GM18519 (cell line): ENCODE results near the gene SMC6.
A peak's percentile ranks its signal among the peaks of the same experiment; 100 is the strongest.

Experiments
- ATAC-seq: cut with Tn5 transposase; IDR thresholded peaks from one replicate; pipeline ENCODE4 v1.9.1; 2021; ENCODE audit warnings: mild to moderate bottlenecking, moderate library complexity; ENCODE audit not compliant: unreplicated experiment, low FRiP score

The SMC6 gene

DNA sequence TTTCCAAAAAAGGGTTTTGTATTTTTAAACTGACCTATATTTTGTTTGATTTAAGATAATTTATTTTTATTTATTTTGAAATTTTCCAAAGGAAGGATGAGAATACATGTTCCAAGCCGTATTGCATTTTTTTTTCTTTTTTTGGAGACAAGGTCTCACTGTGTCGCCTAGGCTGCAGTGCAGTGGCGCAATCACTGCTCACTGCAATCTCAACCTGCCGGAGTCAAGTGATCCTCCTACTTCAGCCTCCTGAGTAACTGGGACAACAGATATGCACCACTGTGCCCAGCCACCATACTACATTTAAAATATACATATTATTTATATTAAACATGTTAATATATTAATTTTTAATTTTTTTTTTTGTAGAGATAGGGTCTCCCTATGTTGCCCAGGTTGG is 15.3 kb upstream of the SMC6 start:
- no peak for ATAC-seq

DNA sequence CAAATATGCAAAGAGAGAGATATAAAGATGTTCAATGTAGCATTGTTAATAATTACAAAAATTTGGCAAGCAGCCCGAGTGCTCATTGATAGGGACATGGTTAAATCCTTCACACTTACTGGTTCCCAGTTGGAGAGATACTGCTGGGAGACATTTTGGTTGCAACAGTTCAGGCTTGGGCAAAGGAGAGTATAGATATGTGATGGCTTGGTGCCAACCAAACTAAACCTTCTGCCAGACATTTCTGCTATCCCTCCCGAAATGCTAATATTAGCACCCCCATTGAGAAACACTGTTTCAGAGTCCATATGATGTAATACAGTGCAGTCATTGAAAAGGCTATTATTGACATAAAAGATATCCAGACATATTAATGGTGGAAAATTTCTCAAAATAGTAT is 11.8 kb upstream of the SMC6 start:
- no peak for ATAC-seq

DNA sequence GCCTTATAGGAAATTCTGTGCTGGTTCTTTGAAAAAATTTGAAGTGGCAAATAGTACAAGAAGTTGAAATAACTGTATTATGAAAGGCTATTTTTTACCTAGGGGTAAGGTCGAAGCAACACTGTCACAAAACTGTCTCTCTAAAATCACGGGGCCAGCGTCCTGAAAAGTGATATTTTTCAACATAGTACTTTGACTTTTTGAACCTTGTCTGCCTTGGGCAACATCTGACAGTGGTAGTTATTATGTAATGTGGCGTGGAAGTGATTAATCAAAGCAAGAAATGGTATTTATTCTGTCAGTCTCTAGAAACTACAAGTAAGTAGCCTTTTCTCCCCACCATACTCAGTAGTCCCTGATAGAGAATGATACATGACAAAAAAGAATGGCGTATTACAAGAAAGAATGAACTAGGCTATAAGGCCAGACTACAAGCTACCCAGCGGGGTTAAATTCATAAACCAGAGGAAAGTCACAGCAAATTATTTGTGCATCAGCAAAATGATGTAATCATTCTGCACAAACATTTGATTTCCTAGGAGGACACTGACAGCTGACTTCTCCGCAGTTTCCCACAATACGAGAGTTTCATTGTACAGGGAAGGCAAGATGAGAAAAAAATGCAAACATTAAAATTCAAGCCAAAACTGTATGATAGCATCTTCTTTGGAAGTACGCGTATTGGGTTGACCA is 10.2 kb upstream of the SMC6 start:
- no peak for ATAC-seq

DNA sequence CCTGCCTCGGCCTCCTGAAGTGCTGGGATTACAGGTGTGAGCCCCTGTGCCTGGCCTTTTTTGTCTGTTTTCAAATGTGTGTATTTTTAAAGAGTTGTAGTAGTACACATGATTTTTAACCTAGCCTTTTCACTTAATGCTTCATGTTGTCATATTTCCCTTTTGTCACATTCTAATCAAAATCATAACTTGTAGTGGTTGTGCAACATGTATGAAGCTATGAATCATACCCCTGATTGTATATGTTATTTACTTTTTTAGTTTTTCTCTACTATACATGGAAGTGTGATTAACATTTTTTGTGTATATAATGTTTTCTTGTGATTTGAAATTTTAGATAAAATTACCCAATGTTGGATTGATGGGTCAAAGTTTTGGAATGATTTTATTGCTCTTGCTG is 8.8 kb upstream of the SMC6 start:
- ATAC-seq: no peak

DNA sequence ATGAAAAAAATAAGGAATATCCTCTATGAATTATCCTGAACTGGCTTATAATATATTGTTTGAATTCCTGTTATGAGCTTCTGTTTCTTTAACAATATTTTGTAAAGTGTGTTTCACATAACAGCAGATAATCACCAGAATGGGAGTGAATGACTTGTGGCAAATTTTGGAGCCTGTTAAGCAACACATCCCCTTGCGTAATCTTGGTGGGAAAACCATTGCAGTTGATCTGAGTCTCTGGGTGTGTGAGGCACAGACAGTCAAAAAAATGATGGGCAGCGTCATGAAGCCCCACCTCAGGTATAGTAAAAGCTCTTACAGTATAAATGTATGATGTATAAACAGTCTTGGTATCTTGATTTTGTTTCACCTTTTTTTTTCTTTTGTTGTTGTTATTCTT is 6.2 kb upstream of the SMC6 start:
- ATAC-seq: no peak

DNA sequence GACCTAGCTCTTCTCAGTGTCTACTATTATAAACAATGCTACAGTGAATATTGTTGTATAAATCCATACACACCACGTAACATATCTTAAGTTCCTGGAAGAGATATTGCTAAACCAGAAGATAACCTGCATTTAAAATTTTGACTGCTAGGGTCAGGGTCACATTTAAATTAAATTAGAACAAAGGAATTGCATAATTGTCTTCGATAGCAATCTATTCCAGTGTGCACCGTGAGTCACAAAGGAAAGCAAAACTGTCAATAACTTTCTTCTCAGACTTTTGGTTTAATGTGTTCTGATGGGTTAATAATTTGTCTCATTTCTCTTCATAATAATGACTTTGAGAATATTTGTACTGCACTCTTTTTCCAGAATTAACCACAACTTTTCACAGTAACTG is 4.5 kb upstream of the SMC6 start:
- no peak for ATAC-seq

DNA sequence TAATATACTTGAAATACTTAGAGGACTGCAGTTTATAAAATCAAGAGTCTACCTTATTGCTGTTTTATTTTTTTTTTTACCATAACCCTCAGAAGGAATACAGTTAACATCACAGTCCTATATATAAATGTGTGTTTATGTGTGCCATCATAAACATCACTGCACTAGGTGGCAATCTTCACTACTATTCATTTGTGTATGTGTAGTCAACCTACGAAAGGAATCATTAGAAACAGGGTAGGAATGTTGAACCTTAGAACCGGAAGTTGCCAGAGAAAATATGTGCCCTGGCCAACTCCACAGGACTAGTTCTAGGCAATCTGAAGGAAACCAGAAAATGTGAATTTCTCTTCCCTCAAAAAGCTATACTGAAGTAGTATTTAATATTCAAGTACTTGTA is 3.7 kb upstream of the SMC6 start:
- no peak for ATAC-seq

DNA sequence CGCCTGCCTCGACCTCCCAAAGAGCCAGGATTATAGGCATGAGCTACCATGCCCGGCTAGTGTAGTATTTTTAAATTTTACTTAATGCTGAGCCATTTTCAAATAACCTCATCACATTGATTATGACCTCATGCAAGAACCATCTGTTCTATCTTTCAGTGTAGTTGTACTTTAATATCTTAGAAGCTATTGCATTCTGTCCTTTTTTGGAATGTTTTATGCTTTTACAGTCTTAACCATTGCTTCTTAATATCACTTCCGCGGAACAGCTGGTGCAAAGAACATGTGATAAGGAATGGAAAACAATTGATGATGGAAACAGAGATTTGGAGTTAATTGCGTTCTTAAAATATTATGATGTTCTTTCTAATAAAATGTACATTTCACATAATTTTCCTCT is 3.1 kb upstream of the SMC6 start:
- no peak for ATAC-seq

DNA sequence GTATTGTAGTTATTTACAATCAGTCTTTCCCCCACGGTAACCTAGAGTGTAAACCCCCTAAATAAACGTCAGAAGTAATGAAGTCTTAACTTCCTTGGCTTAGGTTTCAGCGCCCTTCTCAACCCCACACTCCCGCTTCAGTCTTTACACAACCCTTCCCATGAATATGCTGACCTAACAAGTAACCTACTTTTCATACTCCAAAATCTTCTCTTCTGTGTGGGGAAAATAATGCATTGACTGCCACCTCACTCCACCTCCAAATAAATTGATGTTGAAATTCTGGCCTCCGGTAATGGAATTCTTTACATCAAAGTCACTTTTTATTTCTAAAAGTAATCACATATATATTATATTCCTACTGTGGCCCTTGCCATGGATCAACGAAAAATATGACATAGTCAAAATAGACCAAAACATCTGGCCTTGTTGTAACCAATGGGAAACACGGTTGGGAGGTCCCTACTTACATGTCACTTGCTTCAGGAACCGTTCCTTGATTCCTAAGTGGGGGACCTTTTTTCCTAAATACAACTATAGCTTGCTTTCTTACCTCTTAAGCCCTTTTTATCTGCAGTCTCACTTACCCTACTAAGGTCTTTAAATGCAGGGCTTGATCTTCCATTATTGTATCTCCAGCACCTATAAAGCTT is 1.3 kb upstream of the SMC6 start:
- no peak for ATAC-seq

DNA sequence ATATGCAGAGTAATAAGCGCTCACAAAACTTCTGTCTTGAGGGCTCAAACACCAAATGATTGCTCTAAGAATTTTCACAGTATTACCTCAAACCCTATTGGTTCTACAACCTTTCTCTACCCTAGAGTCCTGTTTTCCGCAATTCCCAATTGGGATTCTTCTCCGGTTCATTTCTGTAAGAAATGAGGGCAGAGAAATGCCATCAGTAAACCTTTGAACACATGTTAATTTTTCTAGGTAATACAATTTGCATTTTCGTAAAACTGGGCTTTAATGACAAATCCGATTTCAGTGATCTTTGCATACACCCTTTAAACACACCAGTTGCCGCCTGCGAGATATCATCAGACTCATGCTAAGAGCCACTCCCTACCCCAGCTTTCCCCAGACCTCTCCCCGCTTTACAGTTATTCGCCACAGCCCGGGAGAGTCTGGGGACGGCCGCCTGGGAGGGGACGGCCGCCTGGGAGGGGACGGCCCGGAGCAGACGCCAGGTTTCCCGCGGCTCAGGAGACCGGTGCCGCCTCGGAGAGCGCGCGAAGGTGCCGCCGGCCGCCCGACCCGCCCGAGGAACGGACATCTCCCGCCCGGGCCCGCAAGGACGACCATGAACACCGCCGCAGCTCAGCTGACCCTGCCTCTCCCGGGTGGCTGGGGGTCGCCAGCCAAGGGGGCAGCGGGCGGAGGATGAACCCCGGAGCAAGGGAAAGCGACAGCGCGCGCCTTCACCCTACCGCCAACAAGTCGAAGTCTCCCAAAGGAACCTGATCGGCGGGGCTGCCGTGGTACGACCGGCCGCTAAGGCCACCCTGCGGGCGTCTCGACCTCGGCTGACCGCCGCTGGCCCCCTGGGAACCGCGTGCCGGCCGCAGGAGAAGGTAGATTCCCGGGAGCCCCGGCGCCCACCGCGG is 463 bp downstream of the SMC6 start:
- ATAC-seq: peak; percentile 27

DNA sequence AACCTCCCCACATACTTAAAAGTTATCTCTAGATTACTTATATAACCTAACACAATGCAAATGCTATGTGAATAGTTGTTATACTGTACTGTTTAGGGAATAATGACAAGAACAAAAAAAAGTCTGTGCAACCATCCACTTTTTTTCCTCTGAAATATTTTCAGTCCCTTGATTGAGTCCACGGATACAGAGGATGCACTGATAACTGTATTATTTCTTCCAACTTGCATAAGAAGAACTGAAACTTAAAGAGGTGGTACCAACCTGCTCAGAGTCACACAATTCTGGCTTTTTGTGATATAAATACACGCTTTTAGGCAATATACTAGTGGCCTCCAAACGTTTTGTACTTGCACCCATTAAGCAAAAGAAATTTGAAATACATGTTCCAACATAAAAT is 1.4 kb downstream of the SMC6 start:
- peak; percentile 25 for ATAC-seq

DNA sequence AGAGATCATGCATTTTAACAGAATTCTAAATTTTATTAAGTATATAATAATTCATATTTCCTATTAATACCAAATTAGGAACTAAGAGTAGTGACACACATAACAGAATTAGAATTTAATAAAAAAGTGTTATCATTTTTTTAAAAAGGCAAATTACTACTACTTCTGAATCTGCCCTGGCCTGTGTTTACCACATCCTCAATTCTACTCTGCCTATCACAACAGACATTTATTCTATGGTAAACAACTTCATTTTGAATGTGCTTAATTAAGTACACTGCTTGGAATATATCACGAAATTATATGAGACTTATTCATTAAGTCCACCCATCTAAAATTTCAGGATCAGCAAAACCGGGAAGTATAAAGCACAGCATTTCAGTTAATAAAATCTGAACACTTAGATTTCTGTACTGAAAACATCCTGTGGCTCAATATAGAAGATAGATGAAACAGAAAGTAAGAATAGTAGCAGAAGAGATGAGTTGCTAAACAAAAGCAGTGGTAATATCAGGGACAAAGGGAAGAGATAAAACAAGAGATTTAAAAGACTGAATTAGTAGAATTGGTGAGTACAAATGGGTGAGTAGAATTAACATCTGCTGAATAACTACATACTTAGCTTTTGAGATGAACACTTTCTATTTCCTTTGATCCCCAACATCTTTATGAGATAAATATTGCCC is 3.7 kb downstream of the SMC6 start:
- peak; percentile 26 for ATAC-seq

DNA sequence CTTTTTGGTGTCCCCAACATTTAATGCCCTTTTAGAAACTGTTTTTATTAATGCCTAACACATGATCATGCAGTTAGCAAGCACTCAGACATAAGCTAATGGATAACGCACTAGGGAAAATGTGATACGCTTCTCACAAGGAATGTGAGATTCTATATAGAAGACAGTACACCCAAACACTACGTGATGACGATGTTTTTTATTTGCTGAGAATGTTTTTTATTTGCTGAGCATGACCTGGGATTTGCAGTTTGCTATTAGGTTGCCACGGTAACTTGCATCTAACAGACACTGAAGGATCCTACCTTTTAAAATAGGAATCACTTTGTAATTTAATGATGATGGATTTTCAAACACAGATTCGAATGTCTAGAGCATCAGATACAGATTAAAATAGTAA is 4.9 kb downstream of the SMC6 start:
- no peak for ATAC-seq

DNA sequence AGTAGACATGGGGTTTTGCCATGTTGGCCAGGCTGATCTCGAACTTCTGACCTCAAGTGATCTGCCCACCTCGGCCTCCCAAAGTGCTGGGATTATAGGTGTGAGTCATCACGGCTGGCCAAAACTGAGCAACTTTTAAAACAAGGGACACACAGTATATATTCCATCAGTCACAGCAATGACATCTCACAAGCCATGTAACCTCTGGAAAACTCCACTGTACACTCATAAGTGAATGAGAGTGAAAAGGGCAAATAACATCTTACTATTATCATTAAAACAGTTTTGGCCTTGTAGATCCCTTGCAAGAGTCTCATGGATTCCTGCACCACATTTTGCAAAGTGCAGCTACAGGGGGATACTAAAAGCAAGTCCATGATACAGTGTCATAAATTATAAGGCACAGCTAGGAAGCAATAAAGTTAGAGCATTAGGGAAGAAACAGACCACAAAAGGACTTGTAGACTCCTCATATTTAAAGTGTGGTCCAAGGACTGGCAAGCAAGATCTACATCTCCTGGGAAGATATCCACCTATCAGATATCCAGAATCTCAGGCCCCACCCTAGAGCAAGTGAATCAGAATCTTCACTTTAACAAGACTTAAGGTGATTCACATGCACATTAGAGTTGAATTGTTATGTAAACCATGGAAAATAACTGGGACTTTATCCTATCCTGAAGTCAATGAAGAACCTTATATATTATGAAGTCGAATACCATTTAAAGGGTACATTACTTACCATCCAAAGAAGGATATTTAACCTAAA is 5.7 kb downstream of the SMC6 start:
- ATAC-seq: no peak

DNA sequence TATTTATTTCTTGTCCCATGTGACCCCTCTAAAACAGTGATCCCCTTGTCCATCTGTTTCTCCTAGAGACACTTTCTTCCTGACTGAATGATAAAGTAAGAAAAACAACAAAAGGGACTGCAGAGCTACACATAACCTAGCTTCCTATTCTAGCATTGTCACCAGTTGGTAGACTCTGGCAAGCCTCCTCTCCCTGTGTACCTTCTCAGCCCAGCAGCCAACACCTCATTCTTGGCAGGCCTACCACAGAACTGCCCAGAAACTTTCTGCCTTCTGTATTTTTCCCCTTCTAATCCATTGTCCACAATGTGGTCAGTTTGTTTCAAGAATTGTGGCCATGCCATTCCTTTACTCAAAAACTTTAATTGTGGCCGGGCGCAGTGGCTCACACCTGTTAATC is 13.4 kb downstream of the SMC6 start:
- no peak for ATAC-seq

DNA sequence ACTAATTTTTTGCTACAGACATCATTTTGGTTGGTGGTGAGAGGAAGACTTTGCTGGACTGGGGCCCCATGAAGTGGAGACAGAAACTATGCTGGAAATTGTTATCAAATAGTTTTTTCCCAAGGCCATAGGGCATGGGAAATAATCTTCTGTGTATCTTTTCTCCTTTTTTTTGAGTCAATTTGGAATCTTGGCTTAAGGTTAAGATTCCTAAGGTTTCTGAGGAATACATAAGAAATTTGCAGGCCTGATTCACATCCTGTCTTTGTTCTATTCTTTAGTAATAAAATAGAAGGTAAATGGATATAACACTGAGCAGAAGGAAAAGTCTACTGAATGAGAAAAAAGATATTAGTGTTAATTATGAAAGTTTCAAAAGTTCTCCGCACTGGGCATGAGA is 16.6 kb downstream of the SMC6 start:
- ATAC-seq: no peak

DNA sequence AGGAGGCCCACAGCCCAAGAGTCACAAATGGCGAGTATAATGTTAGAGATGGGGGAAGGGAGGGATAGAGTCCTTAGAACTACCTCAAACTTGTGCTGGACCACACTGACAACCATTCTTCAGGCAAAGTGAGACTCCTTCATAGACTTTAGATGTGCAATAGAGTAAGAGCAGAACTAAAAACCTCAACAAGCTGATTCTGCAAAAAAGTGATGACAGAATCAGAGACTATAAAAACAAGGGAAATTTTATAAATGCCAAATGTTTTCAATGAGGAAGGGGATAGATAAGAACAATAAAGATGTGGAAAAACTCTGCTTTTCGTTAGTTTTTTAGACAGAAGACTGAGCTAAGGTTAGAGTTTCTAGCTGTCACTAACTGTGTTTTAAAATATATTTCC is 17.7 kb downstream of the SMC6 start:
- ATAC-seq: no peak

DNA sequence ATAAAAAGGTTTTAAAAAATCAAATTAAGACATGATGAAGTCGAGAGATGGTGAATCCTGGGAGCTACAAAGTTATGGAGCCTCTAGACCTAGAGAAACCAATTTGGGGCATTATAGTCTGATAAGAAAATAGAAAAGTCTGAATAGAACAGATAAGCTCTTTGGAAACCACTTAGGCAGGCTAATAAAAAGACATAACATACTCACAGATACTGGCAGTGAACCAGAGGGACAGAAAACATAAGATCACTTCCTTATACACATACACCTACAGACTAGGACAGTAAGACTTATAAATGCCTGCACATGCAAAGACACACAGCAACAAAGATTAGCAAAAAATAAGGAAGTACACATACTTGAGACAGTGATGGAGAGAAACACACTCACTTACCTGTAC is 20.0 kb downstream of the SMC6 start:
- ATAC-seq: no peak

DNA sequence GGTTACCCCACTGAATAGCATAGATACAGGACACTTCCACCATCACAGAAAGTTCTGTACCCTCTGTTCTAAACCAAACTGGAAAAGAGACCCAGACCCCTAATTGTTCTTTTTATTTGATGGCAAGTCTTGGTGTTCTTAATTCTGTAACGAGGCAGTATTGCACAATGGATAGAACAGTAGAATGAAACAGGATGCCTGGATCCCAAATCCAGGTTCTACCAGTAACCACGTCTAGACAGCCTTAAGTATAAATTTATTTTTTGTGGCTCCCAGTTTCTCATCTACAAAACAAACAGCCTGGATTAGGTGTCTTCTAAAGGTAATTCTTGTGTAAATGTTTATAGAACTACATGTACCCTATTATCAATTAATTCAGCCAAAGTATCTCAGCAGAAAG is 23.7 kb downstream of the SMC6 start:
- ATAC-seq: no peak

DNA sequence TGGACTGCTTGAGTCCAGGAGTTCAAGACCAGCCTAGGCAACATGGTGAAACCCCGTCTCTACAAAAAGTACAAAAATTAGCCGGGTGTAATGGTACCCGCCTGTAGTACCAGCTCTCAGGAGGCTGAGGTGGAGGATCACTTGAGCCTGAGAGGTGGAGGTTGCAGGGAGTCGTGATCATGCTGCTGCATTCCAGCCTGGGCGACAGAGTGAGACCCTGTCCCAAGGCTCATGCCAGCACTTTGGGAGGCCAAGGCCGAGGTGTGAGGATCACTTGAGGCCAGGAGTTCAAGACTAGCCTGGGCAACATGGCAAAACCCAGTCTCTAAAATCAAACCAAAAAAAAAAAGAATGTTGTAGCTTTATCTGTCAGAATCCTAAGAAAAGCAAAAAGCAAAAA is 25.4 kb downstream of the SMC6 start:
- no peak for ATAC-seq
